B cell (primary cell): ENCODE measurements around the gene IKZF3. TPM values are rescaled to one million over a fixed set of nuclear protein-coding genes. Genes with fewer than 3 reads are reported as not detected.
A peak's percentile ranks its signal among the peaks of the same experiment; 100 is the strongest.

ENCODE experiments used
- ATAC-seq: fragments of 200-7000 bp; cut with Tn5 transposase; one replicate; pipeline ENCODE4 v1.10.0; 2021; ENCODE audit warnings: low read depth, mild to moderate bottlenecking, moderate number of reproducible peaks, moderate library complexity
- CTCF ChIA-PET: fragments of 350-600 bp; sonication (Branson Sonifier 250); formaldehyde crosslinking; loops from one replicate; lab custom pipeline; 2021; ENCODE audit warnings: antibody characterized with exemption, inconsistent platforms; lab: Charles Lee
- POLR2A ChIA-PET: fragments of 350-600 bp; sonication (Branson Sonifier 250); formaldehyde crosslinking; loops from one replicate; lab custom pipeline; 2021; ENCODE audit warnings: antibody characterized with exemption; lab: Charles Lee
- DNase-seq: peaks from one replicate; pipeline ENCODE4 v3.0.0; 2013
- H2AFZ ChIP-seq: 2 replicates; pipeline ENCODE4 v1.6.1; 2012; ENCODE audit warnings: mild to moderate bottlenecking, low read depth, low read length; ENCODE audit not compliant: insufficient read depth, poor library complexity, severe bottlenecking
- H3K27ac ChIP-seq, 2 donors: 1 replicate in 1 of 2; 2 replicates in 1 of 2; pipeline ENCODE4 v1.5.1; 2012 to 2013; ENCODE audit warnings: low read length in 2 of 2, mild to moderate bottlenecking in 2 of 2, moderate library complexity in 1 of 2
- H3K27me3 ChIP-seq, 4 experiments: fragments of 200-600 bp in 1 of 4; sonication (generic) in 1 of 4; replicated peaks in 1 of 4; 1 replicate in 2 of 4; 2 replicates in 2 of 4; pipeline versions ENCODE4 v1.6.1 to v1.7.0; 2013 to 2016; ENCODE audit warnings: low read length in 3 of 4, mild to moderate bottlenecking in 2 of 4, mixed read lengths in 1 of 4, moderate library complexity in 1 of 4; ENCODE audit not compliant: insufficient read depth in 4 of 4, control insufficient read depth in 3 of 4; ENCODE audit errors: control extremely low read depth in 1 of 4
- H3K36me3 ChIP-seq, 2 experiments: replicated peaks in 1 of 2; 1 replicate in 1 of 2; 2 replicates in 1 of 2; pipeline versions ENCODE4 v1.6.1 to v1.7.1; 2013; ENCODE audit warnings: low read length in 1 of 2; ENCODE audit not compliant: insufficient read depth in 2 of 2, control insufficient read depth in 1 of 2; ENCODE audit errors: control extremely low read depth in 1 of 2, extremely low read depth in 1 of 2
- H3K4me1 ChIP-seq, 2 donors: fragments of 200-600 bp in 1 of 2; sonication (generic) in 1 of 2; 1 replicate in 1 of 2; 2 replicates in 1 of 2; pipeline versions ENCODE4 v1.5.1 to v1.6.1; 2013 to 2017; ENCODE audit warnings: low read length in 2 of 2; ENCODE audit not compliant: control insufficient read depth in 2 of 2, insufficient read depth in 2 of 2
- H3K4me2 ChIP-seq: replicated peaks from 2 replicates; pipeline ENCODE3; 2012; ENCODE audit warnings: mild to moderate bottlenecking, low read depth, low read length; ENCODE audit not compliant: poor library complexity, severe bottlenecking
- H3K4me3 ChIP-seq, 5 experiments: fragments of 200-600 bp in 1 of 5; sonication (generic) in 1 of 5; 1 replicate in 3 of 5; 2 replicates in 2 of 5; pipeline versions ENCODE4 v1.5.1 to v1.7.0; 2011 to 2016; ENCODE audit warnings: low read length in 4 of 5, mild to moderate bottlenecking in 4 of 5, low read depth in 2 of 5, control low read depth in 1 of 5, moderate library complexity in 1 of 5; ENCODE audit not compliant: insufficient read depth in 1 of 5; ENCODE audit errors: control extremely low read depth in 1 of 5, extremely low read depth in 1 of 5
- H3K79me2 ChIP-seq: fragments of 200-600 bp; sonication (generic); one replicate; pipeline ENCODE4 v1.6.0; 2016; ENCODE audit warnings: low read length; ENCODE audit not compliant: control insufficient read depth, insufficient read depth
- H3K9ac ChIP-seq: fragments of 200-600 bp; sonication (generic); 2 replicates; pipeline ENCODE4 v1.6.1; 2017; ENCODE audit warnings: mild to moderate bottlenecking, low read length, moderate library complexity
- H3K9me3 ChIP-seq, 3 donors: one replicate each; pipeline versions ENCODE4 v1.6.1 to v1.7.1; 2013; ENCODE audit warnings: low read length in 2 of 3; ENCODE audit not compliant: control insufficient read depth in 2 of 3, insufficient read depth in 1 of 3; ENCODE audit errors: control extremely low read depth in 1 of 3
- H4K20me1 ChIP-seq: 2 replicates; pipeline ENCODE4 v1.6.0; 2012; ENCODE audit warnings: mild to moderate bottlenecking, low read length; ENCODE audit not compliant: insufficient read depth, control insufficient read depth, poor library complexity, severe bottlenecking
- H3K27ac Mint-ChIP-seq: one replicate; pipeline ENCODE4 v1.8.0; 2021; ENCODE audit warnings: mixed read lengths
- H3K27me3 Mint-ChIP-seq: one replicate; pipeline ENCODE4 v1.8.0; 2021; ENCODE audit warnings: mixed read lengths
- H3K4me1 Mint-ChIP-seq: one replicate; pipeline ENCODE4 v1.8.0; 2021; ENCODE audit warnings: mixed read lengths
- H3K4me3 Mint-ChIP-seq: one replicate; pipeline ENCODE4 v1.8.0; 2021; ENCODE audit warnings: mixed read lengths
- H3K9me3 Mint-ChIP-seq: one replicate; pipeline ENCODE4 v1.8.0; 2022; ENCODE audit warnings: mixed read lengths; ENCODE audit not compliant: insufficient read depth
- CTCF ChIP-seq: fragments of 200-600 bp; IDR thresholded peaks from one replicate; pipeline ENCODE4 v1.8.0; 2022; ENCODE audit warnings: antibody characterized with exemption, mild to moderate bottlenecking
- EZH2 ChIP-seq: IDR thresholded peaks from 2 replicates; pipeline ENCODE4 v1.6.1; 2012; ENCODE audit warnings: borderline replicate concordance, low read depth, mild to moderate bottlenecking, moderate library complexity, low read length; ENCODE audit not compliant: insufficient read depth, poor library complexity, severe bottlenecking
- WGBS: methylation state at CpG from one replicate; pipeline ENCODE4 v1.1.5; 2013; ENCODE audit warnings: missing lambda C conversion rate; ENCODE audit not compliant: insufficient coverage; 5-methylcytosine and 5-hydroxymethylcytosine counted together
- intact Hi-C: fragments of 100-400 bp; cut with micrococcal nuclease; formaldehyde crosslinking; loops from one replicate; pipeline ENCODE4 v1.10.0; 2022
- polyA plus RNA-seq: library from polyadenylated mRNA; depleted of rRNA; stranded (reverse); fragments of >200 nt; gene quantifications from 2 replicates; pipeline ENCODE4 v1.2.3, GENCODE V29; 2012
- total RNA-seq, 2 donors: library from RNA; stranded (reverse); fragments of 120-200 nt in 1 of 2; gene quantifications; 1 replicate in 1 of 2; 2 replicates in 1 of 2; pipeline versions ENCODE4 v1.2.3 to v1.2.4, GENCODE V29; 2013 to 2022

Gene IKZF3
- total and polyA plus RNA-seq, 2 donors (not counting 1 experiment from before 2014, with no cell fraction given), result 63.0 to 178 TPM

GRCh38 chr17:39772987-39773934 lies 90.9 kb downstream of the IKZF3 start:
- peaks cover 2 to 63% of the 10 kb centered on the region in 2 experiments for H3K36me3 ChIP-seq
- DNase-seq (no peak), ATAC-seq (no peak)
- TF ChIP-seq EZH2 (no peak), CTCF (no peak)
- no peaks in the 10 kb centered on the region for H3K9me3 ChIP-seq
- H3K4me1 Mint-ChIP-seq, result peaks cover 94% of the 10 kb centered on the region
- H3K4me3 Mint-ChIP-seq, result peak overlapping the region; percentile 84
- peak overlapping the region; percentile 77 for H3K4me2 ChIP-seq
- H3K27ac ChIP-seq, result peak overlapping the region; percentile 74 to 86
- H3K4me1 ChIP-seq, result peaks cover 88 to 89% of the 10 kb centered on the region in 2 donors
- H3K9ac ChIP-seq, result peak overlapping the region; percentile 74
- no peak overlapping the region for H2AFZ ChIP-seq
- H3K27ac Mint-ChIP-seq, result peak overlapping the region; percentile 98
- CTCF ChIA-PET, result interaction anchor here (1.0 kb wide), 1 partner anchor 15 kb away, joined by 3 read pairs; no protein-coding TSS in a partner anchor
- H3K27me3 Mint-ChIP-seq, result no peaks in the 10 kb centered on the region
- peaks cover 7% of the 10 kb centered on the region for H4K20me1 ChIP-seq
- POLR2A ChIA-PET, result interaction anchor here (0.6 kb wide), 1 partner anchor 904 kb away, joined by 3 read pairs; no protein-coding TSS in a partner anchor
- H3K27me3 ChIP-seq, result no peaks in the 10 kb centered on the region
- H3K9me3 Mint-ChIP-seq, result no peaks in the 10 kb centered on the region
- intact Hi-C loops, result loop anchor here (5.0 kb wide), 1 partner anchor 89 kb away; the partner anchor contains the start of gene IKZF3
- peaks cover 98% of the 10 kb centered on the region for H3K79me2 ChIP-seq
- 75% methylated on average over 2 of the region's 7 CpGs for WGBS
- peak overlapping the region in 2 of 5 experiments; percentile 11 to 86 for H3K4me3 ChIP-seq
